Measurements from ENCODE around the gene TOMM20.

Gene TOMM20

DNA sequence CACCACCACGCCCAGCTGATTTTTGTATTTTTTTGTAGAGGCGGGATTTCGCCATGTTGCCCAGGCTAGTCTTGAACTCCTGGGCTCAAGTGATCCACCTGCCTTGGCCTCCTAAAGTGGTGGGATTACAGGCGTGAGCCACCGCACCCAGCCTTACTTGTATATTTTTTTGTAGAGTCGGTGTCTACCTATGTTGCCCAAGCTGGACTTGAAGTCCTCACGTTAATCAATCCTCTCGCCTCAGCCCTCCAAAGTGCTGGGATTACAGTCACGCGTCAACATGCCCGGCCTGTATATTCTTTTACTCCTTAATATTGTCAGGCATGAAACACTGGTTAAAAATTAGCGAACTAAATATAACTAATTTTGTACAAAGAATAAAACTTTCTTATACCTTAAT is 5.5 kb upstream of the TOMM20 start:
- DNase-seq (ENCODE audit: low read depth): no peak

- DNase-seq (ENCODE audit: low read depth): no peak
These were observed 4.4 kb upstream of the TOMM20 start for GRCh38 chr1:235133086-235133485.

DNA sequence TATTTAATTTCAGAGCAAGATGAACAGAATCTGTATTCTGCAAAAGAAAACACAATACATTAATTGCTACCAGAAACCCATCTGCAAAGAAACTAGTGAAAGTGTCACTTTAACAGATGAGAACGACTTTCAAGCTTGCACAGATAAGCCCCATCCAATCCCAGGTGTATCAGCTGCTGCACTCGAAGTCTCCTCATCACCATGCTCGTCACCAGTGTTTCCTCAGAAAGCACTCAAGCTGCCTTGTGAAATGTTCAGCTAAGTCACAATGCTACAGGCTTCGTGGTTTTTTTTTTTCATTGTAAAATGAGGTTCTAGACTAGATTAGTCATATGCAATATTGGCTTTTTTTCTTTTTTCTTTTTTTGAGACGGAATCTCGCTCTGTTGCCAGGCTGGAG is 3.3 kb upstream of the TOMM20 start:
- DNase-seq (ENCODE audit: low read depth): no peak

DNA sequence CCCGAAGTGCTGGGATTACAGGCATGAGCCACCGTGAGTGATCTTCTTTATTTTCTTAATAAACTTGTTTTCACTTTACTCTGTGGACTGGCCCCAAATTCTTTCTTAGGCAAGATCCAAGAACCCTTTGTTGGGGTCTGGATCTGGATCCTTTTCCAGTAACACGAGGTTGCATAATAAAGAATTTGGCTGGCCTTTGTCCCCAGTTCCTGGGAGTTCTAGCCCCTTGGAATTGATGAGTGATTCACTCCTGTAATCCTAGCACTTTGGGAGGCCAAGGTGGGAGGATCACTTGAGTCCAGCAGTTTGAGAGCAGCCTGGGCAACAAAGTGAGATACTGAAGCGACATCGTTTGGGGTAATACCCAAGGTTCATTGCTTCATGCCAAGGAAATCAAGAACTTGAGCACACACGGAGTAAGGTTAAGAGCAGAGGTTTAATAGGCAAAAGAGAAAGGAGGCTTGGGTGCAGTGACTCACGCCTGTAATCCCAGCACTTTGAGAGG is 2.2 kb upstream of the TOMM20 start:
- no peak for DNase-seq (ENCODE audit: low read depth)

GRCh38 chr1:235129774-235130570 is 1.3 kb upstream of the TOMM20 start:
- no peak for DNase-seq (ENCODE audit: low read depth)

GRCh38 chr1:235127732-235128455 is 743 bp downstream of the TOMM20 start:
- DNase-seq (ENCODE audit: low read depth): no peak

DNA sequence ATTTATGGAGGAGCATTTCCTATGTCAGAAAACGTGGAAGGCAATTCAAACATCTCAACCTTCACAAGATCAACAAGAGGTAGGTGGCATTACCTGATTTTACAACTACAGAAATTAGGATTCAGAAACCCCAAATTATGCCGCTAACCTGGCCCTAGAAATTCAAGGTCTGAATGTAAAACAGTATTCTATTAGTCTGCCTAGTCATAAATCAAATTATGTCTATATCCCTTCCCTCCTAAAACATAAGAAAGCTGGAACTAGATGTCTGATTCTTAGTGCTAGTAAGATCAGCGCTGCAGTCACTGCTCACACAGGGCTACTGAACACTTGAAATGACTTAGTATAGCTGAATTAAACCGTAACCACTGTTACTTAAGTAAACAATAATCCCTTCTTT is 1.4 kb downstream of the TOMM20 start:
- DNase-seq (ENCODE audit: low read depth): no peak

DNA sequence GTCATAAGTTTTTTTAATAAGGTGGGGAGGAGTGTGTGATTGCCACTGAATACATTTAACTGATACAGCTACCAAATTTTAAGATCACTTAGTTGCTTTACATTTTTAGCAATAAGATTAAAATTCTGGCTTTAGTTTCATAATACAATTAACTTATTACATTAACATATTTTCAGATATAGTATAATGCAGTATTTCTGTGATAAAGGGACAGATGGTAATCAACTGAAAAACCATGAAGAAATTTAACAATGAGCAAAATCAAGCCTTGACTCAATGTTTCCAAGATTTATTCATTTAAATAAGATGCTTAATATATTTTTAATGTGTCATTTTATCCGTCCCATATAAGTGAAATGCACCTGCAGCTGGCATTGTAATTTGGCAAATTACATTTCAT is 4.0 kb downstream of the TOMM20 start:
- no peak for DNase-seq (ENCODE audit: low read depth)

DNA sequence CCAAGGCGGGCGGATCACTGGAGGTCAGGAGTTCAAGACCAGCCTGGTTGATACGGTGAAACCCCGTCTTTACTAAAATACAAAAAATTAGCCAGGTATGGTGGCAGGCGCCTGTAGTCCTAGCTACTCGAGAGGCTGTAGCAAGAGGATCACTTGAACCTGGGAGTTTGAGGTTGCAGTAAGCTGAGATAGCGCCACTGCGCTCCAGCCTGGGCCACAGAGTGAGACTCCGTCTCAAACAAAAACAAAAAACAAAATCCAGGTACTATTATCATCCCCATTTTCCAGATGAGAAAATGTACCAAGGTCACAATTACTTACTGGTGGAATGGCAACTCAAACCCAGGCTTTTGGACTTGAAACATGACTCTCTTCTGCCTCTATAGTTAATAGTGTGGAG is 4.5 kb downstream of the TOMM20 start:
- no peak for DNase-seq (ENCODE audit: low read depth)

DNA sequence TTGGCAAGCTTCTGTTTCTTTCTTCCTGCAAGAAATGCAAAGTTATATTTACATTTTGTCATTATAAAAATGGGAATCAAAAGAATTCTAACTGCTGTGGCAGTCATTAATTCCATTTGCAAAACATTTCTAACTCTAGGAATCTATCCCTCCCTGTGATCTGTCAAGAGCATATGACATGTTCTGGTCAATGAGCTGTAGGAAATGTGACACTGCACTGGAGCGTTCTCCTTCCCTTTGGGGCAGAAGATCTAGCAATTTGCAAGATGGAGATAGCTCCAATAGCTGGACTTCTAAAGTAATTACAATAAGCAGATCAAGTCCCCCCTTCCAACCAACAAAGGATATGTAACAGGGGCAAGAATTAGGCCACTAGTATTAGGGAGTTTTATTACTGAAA is 6.3 kb downstream of the TOMM20 start:
- no peak for DNase-seq (ENCODE audit: low read depth)

DNA sequence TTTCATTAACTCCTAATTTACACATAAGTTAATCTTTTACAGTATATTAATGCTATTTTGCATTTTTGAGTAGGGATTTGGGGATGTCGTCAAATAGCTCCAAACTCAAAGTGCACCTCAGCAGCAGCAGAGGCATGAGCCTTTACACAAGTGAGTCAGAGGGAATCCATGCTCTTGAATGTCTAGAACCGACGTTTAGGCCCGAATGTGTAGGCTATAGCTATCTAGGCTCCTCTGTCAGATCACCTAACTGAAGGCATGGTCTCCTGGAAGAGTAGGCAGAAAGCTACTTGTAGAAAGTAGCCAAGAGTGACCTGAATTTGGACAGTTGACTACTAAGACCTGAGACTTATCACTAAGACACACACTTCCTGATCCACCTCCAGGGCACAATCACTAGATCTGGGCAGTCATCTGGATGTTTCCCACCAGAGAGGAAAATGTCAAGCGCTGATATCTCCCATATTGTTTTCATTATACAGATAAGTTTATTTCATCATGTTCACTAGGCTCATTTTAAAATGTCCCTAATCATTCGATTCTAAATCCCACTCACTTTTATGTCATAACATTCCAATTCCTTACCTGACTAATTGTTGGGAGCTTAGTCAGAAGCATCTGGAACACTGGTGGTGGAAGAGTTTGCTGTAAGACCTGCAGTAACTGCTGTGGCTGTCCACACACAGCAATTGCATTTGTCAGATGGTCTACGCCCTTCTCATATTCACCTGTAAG is 15.3 kb downstream of the TOMM20 start:
- no peak for DNase-seq (ENCODE audit: low read depth)

DNA sequence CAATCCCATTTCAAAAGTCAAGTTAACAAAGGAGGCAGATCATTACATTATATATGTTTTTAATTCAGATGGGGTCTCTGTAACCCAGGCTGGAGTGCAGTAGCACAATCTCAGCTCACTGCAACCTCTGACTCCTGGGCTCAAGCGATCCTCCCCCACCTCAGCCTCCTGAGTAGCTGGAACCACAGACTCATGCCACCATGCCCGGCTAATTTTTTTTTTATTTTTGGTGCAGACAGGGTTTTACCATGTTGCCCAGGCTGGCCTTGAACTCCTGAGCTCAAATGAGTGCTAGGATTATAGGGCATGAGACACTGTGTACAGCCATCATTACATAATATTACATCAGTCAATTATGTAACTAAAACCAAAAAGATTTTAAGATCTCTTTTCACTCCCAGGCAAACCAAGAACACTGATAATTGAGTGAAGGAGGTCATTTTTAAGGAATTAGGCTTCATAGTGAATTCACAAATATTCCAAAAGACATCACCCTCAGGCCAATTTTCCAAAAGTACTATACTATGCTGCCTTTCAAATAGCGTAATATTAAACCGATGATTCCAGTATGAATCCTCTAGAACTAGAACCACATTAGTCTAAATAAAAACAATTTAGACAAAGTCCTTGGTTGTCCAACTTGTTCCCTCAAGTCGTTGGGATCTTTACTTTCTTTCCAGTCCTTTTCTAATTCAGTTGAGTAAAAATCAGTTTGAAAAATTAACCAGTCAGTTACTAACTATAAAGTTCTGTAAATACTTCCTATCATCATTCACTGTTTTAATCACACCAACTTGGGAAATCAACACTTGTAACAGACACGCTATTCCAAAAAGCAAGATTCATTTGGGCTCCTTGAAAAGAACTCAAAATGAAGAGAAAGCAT is 16.1 kb downstream of the TOMM20 start:
- DNase-seq (ENCODE audit: low read depth): no peak

GRCh38 chr1:235111107-235111506 is 17.5 kb downstream of the TOMM20 start:
- DNase-seq (ENCODE audit: low read depth): no peak

DNA sequence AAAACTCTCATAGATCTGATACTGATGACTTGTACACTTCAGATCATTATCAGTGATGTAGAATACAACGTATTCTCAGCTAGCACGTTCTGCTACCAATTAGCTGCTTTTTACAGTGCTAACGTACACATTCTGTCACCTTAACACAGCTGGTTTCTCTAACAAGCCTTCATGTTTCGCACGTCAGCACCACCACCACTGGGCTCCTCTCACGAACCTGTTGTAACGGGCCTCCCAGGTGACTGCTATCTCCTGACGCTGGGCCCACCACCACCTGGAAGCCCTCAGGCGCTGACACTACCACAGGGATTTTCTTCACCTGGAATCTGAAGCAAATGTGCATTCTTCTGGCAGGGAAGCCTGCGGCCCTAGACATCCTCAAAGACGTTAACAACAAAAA is 19.8 kb downstream of the TOMM20 start:
- DNase-seq (ENCODE audit: low read depth): no peak

DNA sequence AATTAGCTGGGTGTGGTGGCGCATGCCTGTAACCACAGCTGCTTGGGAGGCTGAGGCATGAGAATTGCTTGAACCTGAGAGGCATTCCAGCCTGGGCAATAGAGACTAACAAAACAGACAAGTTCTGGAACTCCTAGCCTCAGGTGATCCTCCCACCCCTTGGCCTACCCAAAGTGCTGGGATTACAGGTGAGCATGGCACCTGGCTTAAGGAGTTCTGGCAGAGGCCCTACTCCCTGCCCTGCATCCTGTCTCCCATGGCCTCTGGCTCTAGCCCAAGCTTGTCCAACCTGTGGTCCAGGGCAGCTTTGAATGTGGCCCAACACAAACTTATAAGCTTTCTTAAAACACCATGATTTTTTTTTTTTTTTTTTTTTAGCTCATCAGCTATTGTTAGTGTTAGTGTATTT is 20.4 kb downstream of the TOMM20 start:
- no peak for DNase-seq (ENCODE audit: low read depth)

- no peak for DNase-seq (ENCODE audit: low read depth)
These were observed 21.1 kb downstream of the TOMM20 start for GRCh38 chr1:235107368-235108184.

DNA sequence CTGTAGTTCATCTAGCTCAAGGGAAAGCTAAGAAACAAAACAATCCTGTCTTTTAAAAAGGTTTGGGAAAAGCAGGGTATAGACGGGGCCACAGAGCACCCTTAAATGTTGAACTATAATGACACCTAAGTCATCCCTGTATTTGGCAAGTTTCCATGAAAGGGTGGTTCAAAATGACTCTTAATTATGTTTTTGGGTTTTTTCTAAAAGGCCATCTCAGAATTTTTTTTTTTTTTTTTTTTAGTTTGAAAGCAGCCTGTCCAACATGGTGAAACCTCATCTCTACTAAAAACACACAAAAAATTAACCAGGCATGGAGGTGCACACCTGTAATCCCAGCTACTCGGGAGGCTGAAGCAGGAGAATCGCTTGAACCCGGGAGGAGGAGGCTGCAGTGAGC is 22.2 kb downstream of the TOMM20 start:
- no peak for DNase-seq (ENCODE audit: low read depth)

- no peak for DNase-seq (ENCODE audit: low read depth)
These were observed 23.3 kb downstream of the TOMM20 start for GRCh38 chr1:235105051-235106043.

GRCh38 chr1:235102993-235103411 is 25.6 kb downstream of the TOMM20 start:
- DNase-seq (ENCODE audit: low read depth): no peak

- no peak for DNase-seq (ENCODE audit: low read depth)
These were observed 26.4 kb downstream of the TOMM20 start for GRCh38 chr1:235102259-235102582.
